Measurements from ENCODE around the gene MICAL3. TPM values are rescaled to one million over a fixed set of nuclear protein-coding genes. Genes with fewer than 3 reads are reported as not detected.

MICAL3 gene
- polyA plus RNA-seq, 1 donor: 36.1 TPM

DNA sequence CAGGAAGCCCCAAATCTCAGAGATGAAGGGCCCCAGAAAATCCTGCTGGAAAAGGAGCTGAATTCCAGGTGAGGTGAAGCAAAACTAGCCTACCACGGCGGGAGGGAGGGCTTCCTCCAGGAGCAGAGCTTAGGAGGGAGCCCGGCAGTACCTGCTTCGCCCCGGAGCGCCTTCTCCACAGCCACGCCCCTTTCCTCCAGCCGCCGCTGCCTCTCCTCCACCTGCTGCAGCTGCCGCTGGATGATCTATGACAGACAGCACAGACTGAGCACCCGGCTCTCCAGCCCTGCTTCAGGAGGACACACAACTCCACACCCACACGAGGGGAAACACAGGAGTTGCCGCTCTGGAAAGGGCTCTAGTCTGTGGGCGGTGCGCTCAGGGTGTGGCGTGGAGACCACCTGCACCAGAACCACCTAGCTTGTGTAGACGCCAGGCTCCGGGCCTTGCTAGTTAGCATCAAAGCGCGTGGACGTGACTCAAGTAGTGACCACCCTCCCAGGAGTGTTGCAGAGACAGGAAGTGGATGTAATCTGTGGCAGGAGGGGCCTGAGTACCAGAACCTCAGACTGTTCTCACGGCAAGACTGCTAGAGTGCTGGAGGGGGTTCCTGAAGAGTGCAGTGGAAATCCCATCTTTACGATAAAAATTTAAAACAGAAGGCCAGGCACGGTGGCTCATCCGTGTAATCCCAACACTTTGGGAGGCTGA lies 215.5 kb downstream of the MICAL3 start:
- WGBS (ENCODE audit: insufficient coverage, low lambda C conversion rate): no CpG with 5 or more reads among the region's 25 CpGs
- peak in 1 of 2 donors; percentile 29 for DNase-seq
- peaks cover 70% of the 10 kb centered on the region for H3K36me3 ChIP-seq (ENCODE audit: control insufficient read depth, insufficient read depth, low read length)
- H3K9me3 ChIP-seq (ENCODE audit: control insufficient read depth, low read depth, low read length): no peaks in the 10 kb centered on the region
- H3K27me3 ChIP-seq (ENCODE audit: control insufficient read depth, insufficient read depth, low read length): no peaks in the 10 kb centered on the region
- no peak overlapping the region for H3K4me3 ChIP-seq (ENCODE audit: low read length)
- no peak overlapping the region for H3K27ac ChIP-seq (ENCODE audit: low read length)
- H3K4me1 ChIP-seq (ENCODE audit: control insufficient read depth, insufficient read depth, low read length): peaks cover 9% of the 10 kb centered on the region

DNA sequence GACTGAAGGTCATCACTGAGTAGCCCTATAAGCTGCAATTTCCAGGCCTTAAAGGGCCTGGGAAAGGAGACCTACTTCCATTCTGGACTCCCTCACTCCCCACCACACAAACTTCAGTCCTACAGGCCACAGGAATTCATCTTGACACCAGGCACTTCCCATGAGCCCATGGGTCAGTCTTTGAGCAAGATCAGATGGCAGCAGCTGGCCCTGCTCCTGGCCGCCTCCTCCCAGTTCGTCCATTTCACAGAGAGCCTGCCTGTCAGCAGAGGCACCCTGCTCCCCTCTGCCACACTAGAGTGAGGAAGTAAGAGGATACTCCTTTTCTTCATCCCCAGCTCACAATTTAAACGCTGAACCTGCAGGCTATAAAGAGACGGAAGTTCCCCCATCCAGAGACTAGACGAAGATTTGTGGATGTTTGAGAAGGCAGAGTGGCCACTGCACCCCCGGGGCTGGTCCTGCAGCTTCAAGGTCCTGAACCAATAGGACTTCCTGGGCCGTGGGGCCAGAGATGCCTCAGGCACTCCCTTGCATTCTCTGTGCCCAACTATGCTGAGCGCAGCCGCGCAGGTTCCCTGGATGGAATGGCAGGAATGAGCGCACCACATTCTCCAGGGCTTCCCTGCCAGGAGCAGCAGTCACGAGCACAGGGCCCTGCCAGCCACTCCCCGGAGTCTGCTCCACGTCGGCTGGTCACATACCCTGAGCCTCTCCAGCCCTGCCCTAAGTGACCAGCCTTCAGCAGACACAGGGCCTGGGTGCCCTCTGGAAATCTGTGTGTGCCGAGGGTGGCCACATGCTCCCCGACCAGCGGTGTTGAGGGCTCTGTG lies 216.6 kb downstream of the MICAL3 start:
- no peaks in the 10 kb centered on the region for H3K27me3 ChIP-seq (ENCODE audit: control insufficient read depth, insufficient read depth, low read length)
- peaks cover 68% of the 10 kb centered on the region for H3K36me3 ChIP-seq (ENCODE audit: control insufficient read depth, insufficient read depth, low read length)
- 80% methylated on average over 1 of the region's 18 CpGs for WGBS (ENCODE audit: insufficient coverage, low lambda C conversion rate)
- H3K4me3 ChIP-seq (ENCODE audit: low read length): no peak overlapping the region
- no peaks in the 10 kb centered on the region for H3K9me3 ChIP-seq (ENCODE audit: control insufficient read depth, low read depth, low read length)
- DNase-seq: no peak
- H3K4me1 ChIP-seq (ENCODE audit: control insufficient read depth, insufficient read depth, low read length): peaks cover 9% of the 10 kb centered on the region
- no peak overlapping the region for H3K27ac ChIP-seq (ENCODE audit: low read length)

DNA sequence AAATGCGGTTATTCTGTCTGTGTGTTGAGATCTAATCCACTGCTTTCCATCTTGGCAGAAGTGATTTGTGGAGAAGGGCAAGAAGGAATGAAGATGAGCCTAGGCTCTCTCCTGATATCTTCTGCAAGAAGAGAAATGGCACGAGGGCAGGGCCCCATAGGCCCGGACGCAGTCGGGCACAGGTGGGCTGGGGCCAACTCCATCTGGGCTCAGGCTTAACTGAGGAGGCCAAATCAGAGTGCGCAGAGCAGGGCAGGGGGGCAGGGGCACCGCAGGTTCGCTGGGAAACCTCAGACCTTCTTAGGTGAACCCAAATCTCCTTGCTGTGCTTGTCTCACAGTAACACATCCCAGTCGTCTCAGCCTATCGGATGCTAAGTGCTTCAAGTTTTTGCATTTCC lies 217.3 kb downstream of the MICAL3 start:
- peaks cover 65% of the 10 kb centered on the region for H3K36me3 ChIP-seq (ENCODE audit: control insufficient read depth, insufficient read depth, low read length)
- no CpG with 5 or more reads among the region's 10 CpGs for WGBS (ENCODE audit: insufficient coverage, low lambda C conversion rate)
- peaks cover 9% of the 10 kb centered on the region for H3K4me1 ChIP-seq (ENCODE audit: control insufficient read depth, insufficient read depth, low read length)
- H3K27ac ChIP-seq (ENCODE audit: low read length): no peak overlapping the region
- no peak overlapping the region for H3K4me3 ChIP-seq (ENCODE audit: low read length)
- H3K27me3 ChIP-seq (ENCODE audit: control insufficient read depth, insufficient read depth, low read length): no peaks in the 10 kb centered on the region
- H3K9me3 ChIP-seq (ENCODE audit: control insufficient read depth, low read depth, low read length): no peaks in the 10 kb centered on the region
- no peak for DNase-seq

- DNase-seq: no peak
- peaks cover 61% of the 10 kb centered on the region for H3K36me3 ChIP-seq (ENCODE audit: control insufficient read depth, insufficient read depth, low read length)
- H3K27me3 ChIP-seq (ENCODE audit: control insufficient read depth, insufficient read depth, low read length): no peaks in the 10 kb centered on the region
- no peaks in the 10 kb centered on the region for H3K9me3 ChIP-seq (ENCODE audit: control insufficient read depth, low read depth, low read length)
- no peak overlapping the region for H3K27ac ChIP-seq (ENCODE audit: low read length)
- H3K4me3 ChIP-seq (ENCODE audit: low read length): no peak overlapping the region
- WGBS (ENCODE audit: insufficient coverage, low lambda C conversion rate): 20% methylated on average over 1 of the region's 2 CpGs
- peaks cover 8% of the 10 kb centered on the region for H3K4me1 ChIP-seq (ENCODE audit: control insufficient read depth, insufficient read depth, low read length)
These were observed 217.9 kb downstream of the MICAL3 start for GRCh38 chr22:17806437-17806836.

- H3K4me3 ChIP-seq (ENCODE audit: low read length): no peak overlapping the region
- no peak overlapping the region for H3K27ac ChIP-seq (ENCODE audit: low read length)
- WGBS (ENCODE audit: insufficient coverage, low lambda C conversion rate): no CpG with 5 or more reads among the region's 22 CpGs
- H3K27me3 ChIP-seq (ENCODE audit: control insufficient read depth, insufficient read depth, low read length): no peaks in the 10 kb centered on the region
- peaks cover 54% of the 10 kb centered on the region for H3K36me3 ChIP-seq (ENCODE audit: control insufficient read depth, insufficient read depth, low read length)
- H3K9me3 ChIP-seq (ENCODE audit: control insufficient read depth, low read depth, low read length): no peaks in the 10 kb centered on the region
- peaks cover 15% of the 10 kb centered on the region for H3K4me1 ChIP-seq (ENCODE audit: control insufficient read depth, insufficient read depth, low read length)
- DNase-seq: no peak
These were observed 219.9 kb downstream of the MICAL3 start for GRCh38 chr22:17804331-17805080.

GRCh38 chr22:17803609-17804270 lies 220.6 kb downstream of the MICAL3 start:
- Histone ChIP-seq H3K9me3 (ENCODE audit: control insufficient read depth, low read depth, low read length) (no peaks in the 10 kb centered on the region), H3K36me3 (ENCODE audit: control insufficient read depth, insufficient read depth, low read length) (peaks cover 46% of the 10 kb centered on the region), H3K4me3 (ENCODE audit: low read length) (no peak overlapping the region), H3K4me1 (ENCODE audit: control insufficient read depth, insufficient read depth, low read length) (peaks cover 18% of the 10 kb centered on the region), H3K27ac (ENCODE audit: low read length) (no peak overlapping the region), H3K27me3 (ENCODE audit: control insufficient read depth, insufficient read depth, low read length) (no peaks in the 10 kb centered on the region)
- DNase-seq: no peak
- WGBS (ENCODE audit: insufficient coverage, low lambda C conversion rate): 80% methylated on average over 1 of the region's 20 CpGs

GRCh38 chr22:17802822-17803221 lies 221.5 kb downstream of the MICAL3 start:
- no peak overlapping the region for H3K27ac ChIP-seq (ENCODE audit: low read length)
- no peaks in the 10 kb centered on the region for H3K27me3 ChIP-seq (ENCODE audit: control insufficient read depth, insufficient read depth, low read length)
- no peaks in the 10 kb centered on the region for H3K9me3 ChIP-seq (ENCODE audit: control insufficient read depth, low read depth, low read length)
- H3K36me3 ChIP-seq (ENCODE audit: control insufficient read depth, insufficient read depth, low read length): peaks cover 38% of the 10 kb centered on the region
- no peak for DNase-seq
- H3K4me3 ChIP-seq (ENCODE audit: low read length): no peak overlapping the region
- H3K4me1 ChIP-seq (ENCODE audit: control insufficient read depth, insufficient read depth, low read length): peaks cover 18% of the 10 kb centered on the region
- WGBS (ENCODE audit: insufficient coverage, low lambda C conversion rate): no CpG with 5 or more reads among the region's 2 CpGs

- no CpG with 5 or more reads among the region's 10 CpGs for WGBS (ENCODE audit: insufficient coverage, low lambda C conversion rate)
- H3K27ac ChIP-seq (ENCODE audit: low read length): no peak overlapping the region
- peaks cover 35% of the 10 kb centered on the region for H3K36me3 ChIP-seq (ENCODE audit: control insufficient read depth, insufficient read depth, low read length)
- no peak overlapping the region for H3K4me3 ChIP-seq (ENCODE audit: low read length)
- no peaks in the 10 kb centered on the region for H3K9me3 ChIP-seq (ENCODE audit: control insufficient read depth, low read depth, low read length)
- H3K27me3 ChIP-seq (ENCODE audit: control insufficient read depth, insufficient read depth, low read length): no peaks in the 10 kb centered on the region
- DNase-seq: no peak
- H3K4me1 ChIP-seq (ENCODE audit: control insufficient read depth, insufficient read depth, low read length): peaks cover 18% of the 10 kb centered on the region
These were observed 221.9 kb downstream of the MICAL3 start for GRCh38 chr22:17802411-17802810.

DNA sequence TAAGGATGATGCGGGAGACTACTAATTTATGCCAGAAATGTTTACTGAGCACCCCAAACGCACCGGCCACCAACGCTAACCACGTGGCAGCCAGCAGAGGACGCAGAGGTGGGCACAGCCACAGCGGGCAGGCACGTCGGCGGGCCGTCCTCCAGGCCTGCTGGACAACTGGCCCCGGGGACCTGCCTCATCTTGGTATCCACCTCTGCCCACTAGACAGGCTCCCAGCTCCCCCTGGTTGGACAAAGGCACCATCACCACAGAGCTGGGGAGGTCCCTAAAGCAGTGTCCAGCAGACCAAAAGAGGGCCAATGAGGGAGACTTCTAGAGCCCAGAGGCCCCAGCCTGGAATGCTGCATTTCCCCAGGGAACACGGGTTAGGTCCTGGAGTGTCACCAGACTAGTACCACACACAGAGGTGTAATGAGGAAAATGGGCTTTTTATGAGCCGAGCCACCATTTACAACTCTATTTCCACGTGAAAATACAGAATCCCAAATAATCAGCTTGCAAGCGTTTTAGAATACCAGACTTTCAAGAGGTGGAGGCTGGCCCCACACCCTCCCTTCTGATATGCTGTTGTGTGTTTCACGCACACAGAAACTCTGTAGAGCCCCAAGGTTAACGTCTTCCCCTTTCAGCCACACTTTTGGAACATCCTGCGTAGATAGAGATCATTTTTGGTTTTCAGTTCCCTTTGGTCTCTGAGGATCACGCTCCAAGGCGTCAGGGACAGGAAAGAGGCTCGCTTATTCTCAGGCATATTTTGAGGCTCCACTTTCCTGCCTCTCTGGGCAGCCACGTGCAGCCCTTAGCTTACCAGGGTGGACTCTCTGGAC lies 226.4 kb downstream of the MICAL3 start:
- Histone ChIP-seq H3K9me3 (ENCODE audit: control insufficient read depth, low read depth, low read length) (no peaks in the 10 kb centered on the region), H3K4me1 (ENCODE audit: control insufficient read depth, insufficient read depth, low read length) (peaks cover 18% of the 10 kb centered on the region), H3K27me3 (ENCODE audit: control insufficient read depth, insufficient read depth, low read length) (no peaks in the 10 kb centered on the region), H3K4me3 (ENCODE audit: low read length) (no peak overlapping the region), H3K27ac (ENCODE audit: low read length) (no peak overlapping the region), H3K36me3 (ENCODE audit: control insufficient read depth, insufficient read depth, low read length) (peaks cover 13% of the 10 kb centered on the region)
- no peak for DNase-seq
- WGBS (ENCODE audit: insufficient coverage, low lambda C conversion rate): no CpG with 5 or more reads among the region's 23 CpGs
